SK-N-SH (cell line): ENCODE results near the gene ANXA7. TPM values are rescaled to one million over a fixed set of nuclear protein-coding genes. Genes with fewer than 3 reads are reported as not detected.

Experiments
- CTCF ChIA-PET: fragments of 300-600, 350-600 bp; formaldehyde crosslinking; extraction: SDS; loops from one replicate; lab custom pipeline; 2021; lab: Yijun Ruan, JAX
- POLR2A ChIA-PET: fragments of 350-600 bp; sonication (Branson Sonifier 250); formaldehyde crosslinking; extraction: SDS; loops from one replicate; lab custom pipeline; 2020; ENCODE audit warnings: antibody characterized with exemption, inconsistent platforms; lab: Yijun Ruan, JAX
- DNase-seq: peaks from one replicate; pipeline ENCODE4 v3.0.0; 2012
- H2AFZ ChIP-seq: fragments of 200-600 bp; sonication (generic); 2 replicates; pipeline ENCODE4 v1.8.1; 2016; ENCODE audit warnings: antibody characterized with exemption, mild to moderate bottlenecking, low read depth
- H3F3A ChIP-seq: fragments of 200-600 bp; sonication (generic); replicated peaks from 2 replicates; pipeline ENCODE3; 2016; ENCODE audit warnings: antibody characterized with exemption, mild to moderate bottlenecking; ENCODE audit not compliant: insufficient read depth
- H3K27ac ChIP-seq, 2 experiments: fragments of 200-500 bp in 1 of 2; fragments of 200-600 bp in 1 of 2; sonication (Bioruptor generic) in 1 of 2; sonication (generic), shearing (Covaris generic) in 1 of 2; 2 replicates each; pipeline versions ENCODE4 v1.5.1 to v1.6.1; 2014 to 2016; ENCODE audit warnings: low read depth in 2 of 2, inconsistent platforms in 1 of 2, low read length in 1 of 2, mild to moderate bottlenecking in 1 of 2, mixed read lengths in 1 of 2
- H3K27me3 ChIP-seq: fragments of 200-600 bp; sonication (generic), shearing (Covaris generic); 2 replicates; pipeline ENCODE4 v1.6.1; 2016; ENCODE audit warnings: mixed run types; ENCODE audit not compliant: insufficient read depth
- H3K36me3 ChIP-seq, 2 experiments: fragments of 200-500 bp in 1 of 2; fragments of 200-600 bp in 1 of 2; sonication (Bioruptor generic) in 1 of 2; sonication (generic) in 1 of 2; replicated peaks in 1 of 2; 2 replicates each; pipeline versions ENCODE3 to v1.5.1; 2014 to 2016; ENCODE audit warnings: low read length in 1 of 2, mild to moderate bottlenecking in 1 of 2; ENCODE audit not compliant: insufficient read depth in 2 of 2, control insufficient read depth in 1 of 2
- H3K4me1 ChIP-seq, 2 experiments: fragments of 200-500 bp in 1 of 2; fragments of 200-600 bp in 1 of 2; sonication (Bioruptor generic) in 1 of 2; sonication (generic), shearing (Covaris generic) in 1 of 2; 2 replicates each; pipeline versions ENCODE4 v1.5.1 to v1.6.1; 2014 to 2016; ENCODE audit warnings: low read depth in 1 of 2, low read length in 1 of 2, mixed run types in 1 of 2; ENCODE audit not compliant: insufficient read depth in 2 of 2, control insufficient read depth in 1 of 2
- H3K4me2 ChIP-seq: fragments of 200-600 bp; sonication (generic), shearing (Covaris generic); 2 replicates; pipeline ENCODE4 v1.6.1; 2017; ENCODE audit warnings: mixed run types
- H3K4me3 ChIP-seq, 2 experiments: fragments of 200-500 bp in 1 of 2; fragments of 200-600 bp in 1 of 2; sonication (Bioruptor generic) in 1 of 2; sonication (generic), shearing (Covaris generic) in 1 of 2; 2 replicates each; pipeline versions ENCODE4 v1.5.1 to v1.8.1; 2014 to 2016; ENCODE audit warnings: low read depth in 2 of 2, inconsistent platforms in 1 of 2, low read length in 1 of 2, mild to moderate bottlenecking in 1 of 2, mixed read lengths in 1 of 2, moderate library complexity in 1 of 2
- H3K79me2 ChIP-seq: fragments of 200-600 bp; sonication (generic); 2 replicates; pipeline ENCODE4 v1.8.1; 2017; ENCODE audit warnings: mild to moderate bottlenecking; ENCODE audit not compliant: insufficient read depth
- H3K9ac ChIP-seq: fragments of 200-600 bp; sonication (generic); 2 replicates; pipeline ENCODE4 v1.6.1; 2017; ENCODE audit warnings: mixed run types
- H3K9me2 ChIP-seq: fragments of 200-600 bp; sonication (generic); 2 replicates; pipeline ENCODE4 v1.6.1; 2017; ENCODE audit warnings: mixed run types
- H3K9me3 ChIP-seq: fragments of 200-600 bp; sonication (generic); 2 replicates; pipeline ENCODE4 v1.6.1; 2017; ENCODE audit warnings: mixed run types, mild to moderate bottlenecking, moderate library complexity
- H4K20me1 ChIP-seq: fragments of 200-600 bp; sonication (generic); 2 replicates; pipeline ENCODE4 v1.6.1; 2017; ENCODE audit warnings: mild to moderate bottlenecking, mixed run types; ENCODE audit not compliant: insufficient read depth
- EZH2phosphoT487 ChIP-seq: fragments of 200-600 bp; sonication (generic); IDR thresholded peaks from 2 replicates; pipeline ENCODE4 v1.6.1; 2017; ENCODE audit warnings: low read depth, mixed run types, mild to moderate bottlenecking, antibody characterized with exemption, moderate library complexity, borderline replicate concordance
- FOSL2 ChIP-seq: IDR thresholded peaks from 2 replicates; pipeline ENCODE4 v1.4.0; 2012; ENCODE audit warnings: low read depth, mild to moderate bottlenecking, moderate library complexity, borderline replicate concordance
- MAX ChIP-seq: IDR thresholded peaks from 2 replicates; pipeline ENCODE4 v1.4.0; 2012; ENCODE audit warnings: low read depth
- MEF2A ChIP-seq: IDR thresholded peaks from 2 replicates; pipeline ENCODE4 v1.4.0; 2012; ENCODE audit warnings: low read depth, borderline replicate concordance
- MXI1 ChIP-seq: IDR thresholded peaks from 2 replicates; pipeline ENCODE4 v1.6.1; 2012; ENCODE audit warnings: mild to moderate bottlenecking, low read depth, low read length, improper control_type of control experiment
- NRF1 ChIP-seq: IDR thresholded peaks from 2 replicates; pipeline ENCODE4 v1.6.1; 2012; ENCODE audit warnings: low read depth, mild to moderate bottlenecking, low read length
- PBX3 ChIP-seq: IDR thresholded peaks from 2 replicates; pipeline ENCODE4; 2012
- POLR2AphosphoS5 ChIP-seq: IDR thresholded peaks from 2 replicates; pipeline ENCODE4 v1.6.1; 2012; ENCODE audit warnings: low read depth, low read length
- RAD21 ChIP-seq: IDR thresholded peaks from 2 replicates; pipeline ENCODE4 v1.6.1; 2012; ENCODE audit warnings: mild to moderate bottlenecking, low read length
- RCOR1 ChIP-seq: fragments of 150-350 bp; IDR thresholded peaks from 2 replicates; pipeline ENCODE4 v1.6.1; 2017; ENCODE audit warnings: antibody characterized with exemption, low read length
- REST ChIP-seq: IDR thresholded peaks from 2 replicates; pipeline ENCODE4 v1.6.1; 2012; ENCODE audit warnings: mild to moderate bottlenecking, low read depth, low read length, moderate library complexity
- TAF1 ChIP-seq: IDR thresholded peaks from 2 replicates; pipeline ENCODE4 v1.6.1; 2012; ENCODE audit warnings: low read depth, mild to moderate bottlenecking, low read length, moderate library complexity, borderline replicate concordance
- TEAD4 ChIP-seq: IDR thresholded peaks from 2 replicates; pipeline ENCODE4 v1.4.0; 2012; ENCODE audit warnings: mild to moderate bottlenecking, borderline replicate concordance; ENCODE audit not compliant: insufficient read depth
- USF1 ChIP-seq: IDR thresholded peaks from 2 replicates; pipeline ENCODE4 v1.4.0; 2012; ENCODE audit warnings: low read depth, borderline replicate concordance
- ZBTB33 ChIP-seq: IDR thresholded peaks from 2 replicates; pipeline ENCODE4 v1.4.0; 2012; ENCODE audit warnings: low read depth, borderline replicate concordance
- WGBS: methylation state at CpG from one replicate; pipeline ENCODE4 v1.1.6; 2017; ENCODE audit warnings: low lambda C conversion rate; 5-methylcytosine and 5-hydroxymethylcytosine counted together
- polyA plus RNA-seq, 3 experiments: library from polyadenylated mRNA; depleted of rRNA; stranded (reverse); fragments of >200 nt; gene quantifications; 2 replicates each; pipeline ENCODE4 v1.2.3, GENCODE V29; 2012

ANXA7 gene
- polyA plus RNA-seq, 1 of the 3 experiments (the other 2 are of a cell fraction), result 65.7 TPM

GRCh38 chr10:73368238-73368637 lies 45.6 kb downstream of the ANXA7 start:
- CTCF ChIA-PET, result interaction anchor here (1.0 kb wide), 1 partner anchor 18 kb away, joined by 4 read pairs; no protein-coding TSS in a partner anchor
- no peak for DNase-seq
- POLR2A ChIA-PET, result no interaction called here
- no peaks in the 10 kb centered on the region for H3K4me1 ChIP-seq
- no peaks in the 10 kb centered on the region for H3K27me3 ChIP-seq
- H3K9me2 ChIP-seq, result no peaks in the 10 kb centered on the region
- no peak overlapping the region for H3K4me2 ChIP-seq
- H3K9ac ChIP-seq, result no peak overlapping the region
- H3K79me2 ChIP-seq, result no peaks in the 10 kb centered on the region
- no peaks in the 10 kb centered on the region for H3K9me3 ChIP-seq
- H2AFZ ChIP-seq, result no peak overlapping the region
- no peak overlapping the region for H3K4me3 ChIP-seq
- no peaks in the 10 kb centered on the region for H4K20me1 ChIP-seq
- H3K27ac ChIP-seq, result no peak overlapping the region
- TF ChIP-seq RAD21 (no peak), USF1 (no peak), FOSL2 (no peak), RCOR1 (no peak), ZBTB33 (no peak), MEF2A (no peak), TAF1 (no peak), REST (no peak), PBX3 (no peak), MXI1 (no peak), NRF1 (no peak), POLR2AphosphoS5 (no peak), EZH2phosphoT487 (no peak), TEAD4 (no peak), MAX (no peak)
- H3F3A ChIP-seq, result no peaks in the 10 kb centered on the region
- H3K36me3 ChIP-seq, result peaks cover 0 to 23% of the 10 kb centered on the region in 2 experiments
- WGBS, result 97% methylated on average over 4 of the region's 4 CpGs
